ENCODE results near the gene PSPC1. TPM values are rescaled to one million over a fixed set of nuclear protein-coding genes. Genes with fewer than 3 reads are reported as not detected.

Gene PSPC1
- polyA plus RNA-seq, 1 donor (not counting 4 experiments of a cell fraction or from before 2014, with no cell fraction given): 38.0 TPM

- dilution Hi-C loops (cut with MboI; ENCODE audit: extremely low pct_ligation_motif_present, low sequenced_read_pairs): no loop called here
- H3K9me1 ChIP-seq (ENCODE audit: control insufficient read depth, extremely low read depth, insufficient read depth, low read length): peaks cover 2% of the 10 kb centered on the region
- H3K27ac ChIP-seq (ENCODE audit: control insufficient read depth, insufficient read depth, low read length): no peak overlapping the region
- H3K4me3 ChIP-seq (ENCODE audit: control insufficient read depth in 2 of 3, extremely low read depth in 1 of 3, insufficient read depth in 2 of 3, low read depth in 1 of 3, low read length in 3 of 3): no peak overlapping the region
- H4K20me1 ChIP-seq (ENCODE audit: control insufficient read depth, extremely low read depth, insufficient read depth, low read length): no peaks in the 10 kb centered on the region
- no peak overlapping the region for H3K9ac ChIP-seq (ENCODE audit: control insufficient read depth, extremely low read depth, insufficient read depth, low read length)
- TF ChIP-seq EZH2 (IDR thresholded peaks at IDR 0.05; ENCODE audit: low read length): no peak
- no peak for TF ChIP-seq CTCF (optimal IDR thresholded peaks at IDR 0.05 in 1 of 3, IDR thresholded peaks at IDR 0.05 in 1 of 3, conservative IDR thresholded peaks at IDR 0.05 in 1 of 3; ENCODE audit: extremely low read depth in 1 of 3, insufficient read depth in 2 of 3, low read length in 3 of 3)
- FAIRE-seq: no peak
- H3K9me3 ChIP-seq (ENCODE audit: control insufficient read depth, low read depth, low read length): no peaks in the 10 kb centered on the region
- H3K4me1 ChIP-seq (ENCODE audit: control insufficient read depth, extremely low read depth, insufficient read depth, low read length): no peaks in the 10 kb centered on the region
- no peak for DNase-seq (ENCODE audit: low read depth, low spot score)
- no peaks in the 10 kb centered on the region for H3K79me2 ChIP-seq (ENCODE audit: control insufficient read depth, insufficient read depth, low read length)
- H3K27me3 ChIP-seq (ENCODE audit: control insufficient read depth, extremely low read depth, insufficient read depth, low read length): no peaks in the 10 kb centered on the region
- no peak overlapping the region for H3K4me2 ChIP-seq (ENCODE audit: control insufficient read depth, extremely low read depth, insufficient read depth, low read depth, low read length)
- H2AFZ ChIP-seq (ENCODE audit: control insufficient read depth, low read length): no peak overlapping the region
- peaks cover 16 to 35% of the 10 kb centered on the region in 2 experiments for H3K36me3 ChIP-seq (ENCODE audit: control insufficient read depth in 2 of 2, extremely low read depth in 1 of 2, insufficient read depth in 2 of 2, low read length in 2 of 2)
Measured at GRCh38 chr13:19664481-19665230, 118.1 kb downstream of the PSPC1 start.

- Histone ChIP-seq H3K4me1 (ENCODE audit: control insufficient read depth, extremely low read depth, insufficient read depth, low read length) (no peaks in the 10 kb centered on the region), H3K9me1 (ENCODE audit: control insufficient read depth, extremely low read depth, insufficient read depth, low read length) (peaks cover 2% of the 10 kb centered on the region), H3K27ac (ENCODE audit: control insufficient read depth, insufficient read depth, low read length) (no peak overlapping the region), H3K4me2 (ENCODE audit: control insufficient read depth, extremely low read depth, insufficient read depth, low read depth, low read length) (no peak overlapping the region), H4K20me1 (ENCODE audit: control insufficient read depth, extremely low read depth, insufficient read depth, low read length) (no peaks in the 10 kb centered on the region), H3K9me3 (ENCODE audit: control insufficient read depth, low read depth, low read length) (no peaks in the 10 kb centered on the region), H3K9ac (ENCODE audit: control insufficient read depth, extremely low read depth, insufficient read depth, low read length) (no peak overlapping the region), H3K27me3 (ENCODE audit: control insufficient read depth, extremely low read depth, insufficient read depth, low read length) (no peaks in the 10 kb centered on the region), H3K4me3 (ENCODE audit: control insufficient read depth in 2 of 3, extremely low read depth in 1 of 3, insufficient read depth in 2 of 3, low read depth in 1 of 3, low read length in 3 of 3) (no peak overlapping the region), H2AFZ (ENCODE audit: control insufficient read depth, low read length) (no peak overlapping the region), H3K79me2 (ENCODE audit: control insufficient read depth, insufficient read depth, low read length) (no peaks in the 10 kb centered on the region), H3K36me3 (ENCODE audit: control insufficient read depth in 2 of 2, extremely low read depth in 1 of 2, insufficient read depth in 2 of 2, low read length in 2 of 2) (peaks cover 15 to 35% of the 10 kb centered on the region in 2 experiments)
- TF ChIP-seq CTCF (optimal IDR thresholded peaks at IDR 0.05 in 1 of 3, IDR thresholded peaks at IDR 0.05 in 1 of 3, conservative IDR thresholded peaks at IDR 0.05 in 1 of 3; ENCODE audit: extremely low read depth in 1 of 3, insufficient read depth in 2 of 3, low read length in 3 of 3): no peak
- TF ChIP-seq EZH2 (IDR thresholded peaks at IDR 0.05; ENCODE audit: low read length): no peak
- FAIRE-seq (no peak), DNase-seq (ENCODE audit: low read depth, low spot score) (no peak)
- dilution Hi-C loops (cut with MboI; ENCODE audit: extremely low pct_ligation_motif_present, low sequenced_read_pairs): no loop called here
Measured at GRCh38 chr13:19663416-19663979, 119.2 kb downstream of the PSPC1 start.

Data from keratinocyte (primary cell).